Adrenal gland (tissue), 12 donors: Measurements from ENCODE around the gene SIRPD. TPM values are rescaled to one million over a fixed set of nuclear protein-coding genes. Genes with fewer than 3 reads are reported as not detected.

Experiments
- DNase-seq, 7 donors: peaks; one replicate each; pipeline ENCODE4 v3.0.0-alpha.2; 2019 to 2020
- H3K27ac ChIP-seq, 5 donors: fragments of 200-600 bp; sonication (generic) in 4 of 5; 1 replicate in 3 of 5; 2 replicates in 2 of 5; pipeline versions ENCODE4 v1.5.1 to v1.8.0; 2016 to 2020; ENCODE audit warnings: mild to moderate bottlenecking in 1 of 5
- H3K27me3 ChIP-seq: fragments of 200-600 bp; 2 replicates; pipeline ENCODE4 v1.8.0; 2021
- H3K36me3 ChIP-seq, 2 donors: fragments of 200-600 bp; replicated peaks in 1 of 2; 1 replicate in 1 of 2; 2 replicates in 1 of 2; pipeline versions ENCODE4 v1.5.1 to v1.8.0; 2018 to 2022
- H3K4me1 ChIP-seq, 2 donors: fragments of 200-600 bp; replicated peaks in 1 of 2; 1 replicate in 1 of 2; 2 replicates in 1 of 2; pipeline versions ENCODE4 v1.5.1 to v1.8.0; 2018 to 2021
- H3K4me3 ChIP-seq, 4 donors: fragments of 200-600 bp; sonication (generic) in 3 of 4; one replicate each; pipeline ENCODE4 v1.5.1; 2016 to 2018
- H3K9me3 ChIP-seq, 3 donors: fragments of 200-600 bp; sonication (generic) in 1 of 3; replicated peaks in 1 of 3; 1 replicate in 2 of 3; 2 replicates in 1 of 3; pipeline versions ENCODE4 v1.5.1 to v1.8.0; 2016 to 2021
- CTCF ChIP-seq, 6 experiments: fragments of 450-650 bp in 4 of 6; fragments of 200-600 bp in 2 of 6; sonication (generic) in 1 of 6; IDR thresholded peaks; 1 replicate in 5 of 6; 2 replicates in 1 of 6; pipeline versions ENCODE4 v1.5.1 to v1.8.0; 2016 to 2021; ENCODE audit warnings: antibody characterized with exemption in 6 of 6, mild to moderate bottlenecking in 2 of 6, moderate library complexity in 1 of 6
- POLR2A ChIP-seq, 2 donors: fragments of 450-650 bp; IDR thresholded peaks; one replicate each; pipeline ENCODE4 v1.6.1; 2017; ENCODE audit warnings: antibody characterized with exemption in 2 of 2, mild to moderate bottlenecking in 2 of 2, moderate library complexity in 1 of 2
- WGBS, 4 donors: extraction: QIAGEN DNeasy Blood & Tissue Kit in 2 of 4; methylation state at CpG; one replicate each; pipeline versions ENCODE4 v1.1.5 to v1.1.7; 2013 to 2017; 5-methylcytosine and 5-hydroxymethylcytosine counted together
- intact Hi-C, 2 donors: fragments of 100-400 bp; cut with DNase I; formaldehyde crosslinking; loops; one replicate each; pipeline versions ENCODE4 v1.14.1 to v1.15.0; 2022 to 2023
- polyA plus RNA-seq, 3 donors: library from polyadenylated mRNA; stranded (reverse); fragments of 200-250 nt in 2 of 3; fragments of 350-450 nt in 1 of 3; fragmentation: Illumina TruSeq in 1 of 3; extraction: RNeasy Lipid Tissue Mini Kit (QIAGEN cat#74804) in 1 of 3; gene quantifications; one replicate each; pipeline ENCODE4 v1.2.3, GENCODE V29; 2013 to 2014
- total RNA-seq, 9 donors: library from RNA; depleted of rRNA in 4 of 9; stranded (reverse); fragments of >200 nt in 4 of 9; fragments of 120-200 nt in 1 of 9; fragmentation: NEBNext Ultra II Directional in 1 of 9; extraction: Animal tissue kit (Norgen Biotek cat#: 25700) in 1 of 9; gene quantifications; one replicate each; pipeline versions ENCODE4 v1.1.0 to v1.2.4, GENCODE V29; 2013 to 2023
- donor health status: healthy with polysubstance abuse.
- donor health status: Bipolar disorder and iron deficiency.
- donor health status: DM: yes; HTN: yes; CAD: no.
- donor health status: DM: no; HTN: no; CAD: no.
- donor health status: DM: no; HTN: no; CAD: no.
- donor health status: DM: yes; HTN: yes; CAD: no.

The SIRPD gene
- total and polyA plus RNA-seq, 12 donors, result 0.43 to 3.3 (median 1.5) TPM; not detected in 9

- DNase-seq, result no peak
- no peaks in the 10 kb centered on the region for H3K4me1 ChIP-seq
- H3K27me3 ChIP-seq, result no peaks in the 10 kb centered on the region
- intact Hi-C loops, result no loop called here
- TF ChIP-seq CTCF (IDR thresholded peaks at IDR 0.05), result no peak
- TF ChIP-seq POLR2A (IDR thresholded peaks at IDR 0.05), result no peak
- peaks cover 0 to 6% (median 0%) of the 10 kb centered on the region in 3 donors for H3K9me3 ChIP-seq
- no peak overlapping the region for H3K4me3 ChIP-seq
- H3K27ac ChIP-seq, result no peak overlapping the region
- no peaks in the 10 kb centered on the region for H3K36me3 ChIP-seq
Measured at GRCh38 chr20:1555952-1556351, 1.6 kb downstream of the SIRPD start.

GRCh38 chr20:1539816-1540419, 17.6 kb downstream of the SIRPD start:
- no peak for DNase-seq
- no peaks in the 10 kb centered on the region for H3K9me3 ChIP-seq
- H3K36me3 ChIP-seq, result no peaks in the 10 kb centered on the region
- no peak overlapping the region for H3K27ac ChIP-seq
- no peaks in the 10 kb centered on the region for H3K4me1 ChIP-seq
- no peaks in the 10 kb centered on the region for H3K27me3 ChIP-seq
- WGBS, 4 donors, result 70 to 100% (median 95%) methylated on average over 1 of the region's 1 CpG
- H3K4me3 ChIP-seq, result no peak overlapping the region
- intact Hi-C loops, result no loop called here
- TF ChIP-seq CTCF (IDR thresholded peaks at IDR 0.05), result no peak
- no peak for TF ChIP-seq POLR2A (IDR thresholded peaks at IDR 0.05)

- no peaks in the 10 kb centered on the region for H3K9me3 ChIP-seq
- intact Hi-C loops, result no loop called here
- H3K36me3 ChIP-seq, result no peaks in the 10 kb centered on the region
- DNase-seq, result no peak
- H3K27me3 ChIP-seq, result no peaks in the 10 kb centered on the region
- TF ChIP-seq POLR2A (IDR thresholded peaks at IDR 0.05), result no peak
- TF ChIP-seq CTCF (IDR thresholded peaks at IDR 0.05), result no peak
- no peaks in the 10 kb centered on the region for H3K4me1 ChIP-seq
- no peak overlapping the region for H3K27ac ChIP-seq
- no peak overlapping the region for H3K4me3 ChIP-seq
Measured at GRCh38 chr20:1538655-1539054, 18.9 kb downstream of the SIRPD start.

GRCh38 chr20:1537731-1538058, 19.8 kb downstream of the SIRPD start:
- Histone ChIP-seq H3K36me3 (no peaks in the 10 kb centered on the region), H3K27me3 (no peaks in the 10 kb centered on the region), H3K27ac (peak overlapping the region; percentile 25 to 90 (median 38)), H3K4me3 (no peak overlapping the region), H3K9me3 (no peaks in the 10 kb centered on the region), H3K4me1 (no peaks in the 10 kb centered on the region)
- 48 to 59% (median 51%) methylated on average over 4 of the region's 4 CpGs for WGBS, 4 donors
- TF ChIP-seq CTCF (IDR thresholded peaks at IDR 0.05) (no peak), POLR2A (IDR thresholded peaks at IDR 0.05) (no peak)
- intact Hi-C loops, result no loop called here
- peak; percentile 26 to 74 (median 50) for DNase-seq
